MM.1S (cell line): Measurements from ENCODE around the gene DNER.

ENCODE experiments used
- DNase-seq: peaks from one replicate; pipeline ENCODE4 v3.0.0-alpha.2; 2015
- H2AFZ ChIP-seq: fragments of 300-600 bp; sonication (generic); 2 replicates; pipeline ENCODE4 v1.6.0; 2016; ENCODE audit warnings: antibody characterized with exemption, low read length
- H3F3A ChIP-seq: fragments of 300-600 bp; sonication (generic); 2 replicates; pipeline ENCODE4 v1.6.1; 2016; ENCODE audit warnings: mild to moderate bottlenecking, antibody characterized with exemption, low read length, moderate library complexity, mixed read lengths; ENCODE audit not compliant: insufficient read depth
- H3K27ac ChIP-seq: fragments of 300-600 bp; sonication (generic); 2 replicates; pipeline ENCODE4 v1.5.1; 2016; ENCODE audit warnings: mild to moderate bottlenecking, low read length
- H3K27me3 ChIP-seq: fragments of 300-600 bp; sonication (generic); replicated peaks from 2 replicates; pipeline ENCODE4 v1.6.0; 2016; ENCODE audit warnings: low read length; ENCODE audit not compliant: insufficient read depth
- H3K36me3 ChIP-seq: fragments of 300-600 bp; sonication (generic); replicated peaks from 2 replicates; pipeline ENCODE4 v1.6.1; 2016; ENCODE audit warnings: mild to moderate bottlenecking, low read length, mixed read lengths; ENCODE audit not compliant: insufficient read depth
- H3K4me1 ChIP-seq: fragments of 300-600 bp; sonication (generic); 2 replicates; pipeline ENCODE4 v1.6.1; 2016; ENCODE audit warnings: low read length, mixed read lengths
- H3K4me2 ChIP-seq: fragments of 300-600 bp; sonication (generic); 2 replicates; pipeline ENCODE4 v1.6.0; 2016; ENCODE audit warnings: low read depth, low read length
- H3K4me3 ChIP-seq: fragments of 300-600 bp; sonication (generic); 2 replicates; pipeline ENCODE4 v1.5.1; 2016; ENCODE audit warnings: low read length, mixed read lengths
- H3K79me2 ChIP-seq: fragments of 300-600 bp; sonication (generic); 2 replicates; pipeline ENCODE4 v1.6.1; 2016; ENCODE audit warnings: mixed run types, low read length, mixed read lengths
- H3K9ac ChIP-seq: fragments of 300-600 bp; sonication (generic); 2 replicates; pipeline ENCODE4 v1.6.1; 2016; ENCODE audit warnings: low read length, mixed read lengths
- H3K9me2 ChIP-seq: fragments of 300-600 bp; sonication (generic); replicated peaks from 2 replicates; pipeline ENCODE4 v1.6.1; 2016; ENCODE audit warnings: mild to moderate bottlenecking, low read length, mixed read lengths; ENCODE audit not compliant: insufficient read depth
- H3K9me3 ChIP-seq: fragments of 300-600 bp; sonication (generic); replicated peaks from 2 replicates; pipeline ENCODE4 v1.6.1; 2016; ENCODE audit warnings: mild to moderate bottlenecking, low read length, mixed read lengths; ENCODE audit not compliant: insufficient read depth
- H4K20me1 ChIP-seq: fragments of 300-600 bp; sonication (generic); 2 replicates; pipeline ENCODE4 v1.6.1; 2016; ENCODE audit warnings: mild to moderate bottlenecking, low read length, moderate library complexity, mixed read lengths; ENCODE audit not compliant: insufficient read depth
- CTCF ChIP-seq: fragments of 300-600 bp; sonication (generic); IDR thresholded peaks from 2 replicates; pipeline ENCODE4 v1.5.1; 2016; ENCODE audit warnings: antibody characterized with exemption, low read length, mixed read lengths
- EZH2 ChIP-seq: fragments of 300-600 bp; sonication (generic); optimal IDR thresholded peaks from 2 replicates; pipeline ENCODE3; 2017; ENCODE audit warnings: low read depth, mild to moderate bottlenecking, antibody characterized with exemption, low read length, mixed read lengths
- EZH2phosphoT487 ChIP-seq: fragments of 300-600 bp; sonication (generic); IDR thresholded peaks from 2 replicates; pipeline ENCODE4 v1.6.1; 2018; ENCODE audit warnings: antibody characterized with exemption, low read length

Gene DNER

GRCh38 chr2:229388731-229389130 is 325.6 kb downstream of the DNER start:
- no peaks in the 10 kb centered on the region for H3F3A ChIP-seq
- no peak overlapping the region for H3K27ac ChIP-seq
- DNase-seq, result no peak
- H3K27me3 ChIP-seq, result no peaks in the 10 kb centered on the region
- no peak overlapping the region for H3K9ac ChIP-seq
- H2AFZ ChIP-seq, result no peak overlapping the region
- TF ChIP-seq CTCF, result no peak
- no peak for TF ChIP-seq EZH2phosphoT487
- no peak for TF ChIP-seq EZH2
- H3K9me3 ChIP-seq, result no peaks in the 10 kb centered on the region
- no peak overlapping the region for H3K4me2 ChIP-seq
- H3K36me3 ChIP-seq, result no peaks in the 10 kb centered on the region
- no peaks in the 10 kb centered on the region for H4K20me1 ChIP-seq
- H3K4me1 ChIP-seq, result no peaks in the 10 kb centered on the region
- H3K79me2 ChIP-seq, result no peaks in the 10 kb centered on the region
- no peak overlapping the region for H3K4me3 ChIP-seq
- H3K9me2 ChIP-seq, result no peaks in the 10 kb centered on the region

- no peak overlapping the region for H3K9ac ChIP-seq
- no peaks in the 10 kb centered on the region for H3K27me3 ChIP-seq
- H3K4me3 ChIP-seq, result no peak overlapping the region
- no peak overlapping the region for H2AFZ ChIP-seq
- H3K27ac ChIP-seq, result no peak overlapping the region
- H3K9me2 ChIP-seq, result no peaks in the 10 kb centered on the region
- no peaks in the 10 kb centered on the region for H3K9me3 ChIP-seq
- no peak for DNase-seq
- H3K36me3 ChIP-seq, result no peaks in the 10 kb centered on the region
- no peak overlapping the region for H3K4me2 ChIP-seq
- TF ChIP-seq CTCF (no peak), EZH2 (no peak), EZH2phosphoT487 (no peak)
- H3F3A ChIP-seq, result no peaks in the 10 kb centered on the region
- H3K4me1 ChIP-seq, result no peaks in the 10 kb centered on the region
- H4K20me1 ChIP-seq, result no peaks in the 10 kb centered on the region
- no peaks in the 10 kb centered on the region for H3K79me2 ChIP-seq
Observed at GRCh38 chr2:229387866-229388265, 326.5 kb downstream of the DNER start.

GRCh38 chr2:229380101-229380625 is 334.2 kb downstream of the DNER start:
- H3K9me2 ChIP-seq, result no peaks in the 10 kb centered on the region
- H3K79me2 ChIP-seq, result no peaks in the 10 kb centered on the region
- H3K4me2 ChIP-seq, result no peak overlapping the region
- no peaks in the 10 kb centered on the region for H3K27me3 ChIP-seq
- H3K36me3 ChIP-seq, result no peaks in the 10 kb centered on the region
- H2AFZ ChIP-seq, result no peak overlapping the region
- H3K4me1 ChIP-seq, result no peaks in the 10 kb centered on the region
- no peak for DNase-seq
- H4K20me1 ChIP-seq, result no peaks in the 10 kb centered on the region
- H3K27ac ChIP-seq, result no peak overlapping the region
- H3K9me3 ChIP-seq, result no peaks in the 10 kb centered on the region
- TF ChIP-seq CTCF (no peak), EZH2phosphoT487 (no peak), EZH2 (no peak)
- no peak overlapping the region for H3K9ac ChIP-seq
- H3K4me3 ChIP-seq, result no peak overlapping the region
- no peaks in the 10 kb centered on the region for H3F3A ChIP-seq
